HG03025 (cell line): ENCODE data around the gene ANXA1.

ENCODE experiments used
- ATAC-seq: cut with Tn5 transposase; IDR thresholded peaks from one replicate; pipeline ENCODE4 v1.9.1; 2021; ENCODE audit warnings: mild to moderate bottlenecking, moderate library complexity; ENCODE audit not compliant: unreplicated experiment, low FRiP score

The ANXA1 gene

GRCh38 chr9:73200694-73201452, 49.2 kb downstream of the ANXA1 start:
- no peak for ATAC-seq

DNA sequence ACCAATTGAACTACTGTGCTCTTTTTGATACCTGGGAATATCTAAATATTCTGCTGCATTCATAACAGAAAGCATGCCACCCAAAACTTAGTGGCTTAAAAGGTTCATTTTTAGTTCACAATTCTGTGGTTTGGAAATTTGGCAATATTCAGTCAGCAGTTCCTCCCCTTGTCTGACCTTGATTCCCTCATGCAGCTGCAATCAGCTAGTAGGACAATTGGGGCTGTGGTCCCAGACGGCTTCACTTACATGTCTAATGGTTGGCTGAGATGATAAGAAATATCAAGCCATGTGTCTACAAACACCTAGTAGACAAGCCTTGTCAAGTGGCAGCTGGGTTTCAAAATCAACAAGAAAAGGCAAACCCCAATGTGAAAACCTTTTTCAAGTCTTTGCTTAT, 51.3 kb downstream of the ANXA1 start:
- no peak for ATAC-seq

DNA sequence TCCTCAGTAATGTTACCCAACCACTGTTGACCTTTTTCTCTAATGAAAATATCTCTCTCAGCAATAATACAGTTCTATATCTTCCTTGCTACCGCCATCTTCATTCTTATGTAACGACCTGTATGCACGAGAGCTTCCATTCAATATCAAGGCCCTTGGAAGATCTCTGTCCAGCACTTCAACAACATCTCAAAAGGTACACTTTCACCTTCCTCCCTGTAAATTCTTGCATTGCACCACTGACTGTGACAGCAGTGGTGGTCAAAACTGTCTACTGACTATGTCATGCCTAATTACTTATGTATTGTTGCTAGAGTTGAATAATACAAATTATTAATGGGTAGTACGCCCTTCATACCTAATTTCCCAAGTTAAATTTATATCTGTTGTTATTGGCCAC, 53.3 kb downstream of the ANXA1 start:
- no peak for ATAC-seq

DNA sequence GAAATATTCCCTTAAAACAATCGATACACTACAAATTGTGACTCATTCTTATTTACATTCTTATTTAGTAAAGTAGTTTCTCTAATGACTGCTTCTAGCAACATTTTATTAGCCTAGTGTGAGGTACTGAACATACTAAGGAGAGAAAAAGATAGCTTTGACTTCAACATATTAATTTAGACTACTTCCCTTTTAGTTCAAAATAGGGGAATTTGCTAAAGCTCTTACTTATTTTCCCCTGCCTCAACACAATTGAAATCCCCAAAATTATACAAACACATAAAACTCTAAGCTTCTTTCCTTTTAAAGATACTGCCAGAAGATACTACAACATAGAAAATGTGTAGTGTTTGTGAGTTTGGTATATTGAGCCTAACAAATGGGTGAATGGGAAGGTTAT, 55.2 kb downstream of the ANXA1 start:
- ATAC-seq = no peak

DNA sequence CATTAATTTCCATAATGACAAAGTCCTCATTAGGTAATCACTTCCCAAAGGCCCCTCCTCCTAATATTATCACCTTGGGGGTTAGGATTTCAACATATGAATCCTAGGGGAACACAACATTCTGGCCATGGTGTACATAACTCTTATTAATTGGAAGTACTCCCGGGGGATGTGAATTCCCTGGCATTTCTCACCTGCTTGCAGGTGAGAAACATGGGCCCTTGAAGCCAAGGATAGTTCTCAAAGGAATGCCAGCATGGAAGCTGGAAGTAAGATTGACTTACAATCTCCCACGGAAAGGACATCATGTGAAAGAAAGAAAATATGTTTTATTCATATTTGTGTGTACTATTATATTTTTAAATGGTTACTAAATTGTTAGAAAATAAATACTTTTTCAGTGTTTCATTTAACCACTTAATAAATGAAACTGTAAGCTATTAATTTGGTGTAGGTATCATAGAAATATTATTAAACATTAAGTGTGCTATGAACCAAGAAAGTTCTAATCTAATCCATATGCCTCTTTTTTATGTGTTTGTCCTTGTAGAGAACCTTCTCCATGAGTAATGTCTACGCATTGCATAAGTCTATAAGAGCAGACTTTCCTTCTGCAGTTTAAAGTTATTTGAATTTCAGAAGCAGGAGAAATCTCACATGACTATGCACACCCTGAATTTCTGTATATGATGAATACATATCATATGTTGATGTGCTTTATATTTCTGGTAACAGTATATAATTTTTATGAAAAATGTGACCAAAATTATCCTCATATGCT, 59.4 kb downstream of the ANXA1 start:
- ATAC-seq = no peak

DNA sequence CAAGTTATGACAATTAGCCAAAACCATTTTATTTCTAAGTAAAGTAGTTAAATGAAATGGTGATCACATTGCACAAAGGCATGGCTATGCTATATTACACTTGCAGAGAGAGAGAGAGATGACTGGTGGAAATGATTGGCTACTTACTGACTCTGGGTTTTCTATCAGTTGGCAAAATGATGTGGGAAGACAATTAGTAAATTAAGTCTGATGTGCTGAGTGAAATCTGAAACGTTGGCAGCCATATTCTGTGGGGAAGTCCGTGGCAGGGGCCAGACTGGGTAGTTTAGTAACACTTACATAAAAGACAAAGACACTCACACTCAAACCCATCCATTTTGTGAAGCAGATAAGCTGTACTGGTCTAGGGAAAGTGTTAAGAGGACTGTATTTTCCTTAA, 61.6 kb downstream of the ANXA1 start:
- ATAC-seq = no peak

DNA sequence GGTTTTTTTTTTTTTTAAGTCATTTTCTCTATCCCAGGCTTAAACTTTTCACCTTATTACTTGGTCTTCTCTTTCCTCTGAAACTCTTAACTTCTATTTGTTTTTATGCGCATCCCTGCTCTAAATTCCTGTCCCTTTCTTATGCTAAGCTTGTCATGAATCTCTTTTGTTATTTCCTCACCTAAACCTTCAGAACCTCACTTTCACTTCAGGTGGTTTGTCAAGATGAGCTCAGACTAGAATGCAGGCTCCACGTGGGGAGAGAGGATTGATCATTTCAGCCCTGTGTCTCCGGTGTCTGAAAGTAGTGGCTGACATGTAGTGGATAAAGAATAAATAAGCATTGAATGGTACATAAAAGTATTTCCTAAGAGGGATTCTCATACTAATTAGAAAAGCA, 63.6 kb downstream of the ANXA1 start:
- ATAC-seq = no peak

GRCh38 chr9:73216100-73216499, 64.4 kb downstream of the ANXA1 start:
- ATAC-seq = no peak
